Testis (tissue), 3 donors: Measurements from ENCODE around the gene AJM1. TPM values are rescaled to one million over a fixed set of nuclear protein-coding genes. Genes with fewer than 3 reads are reported as not detected.
"Not testable (repeated sequence)": the region's sequence is repeated elsewhere in the genome, so short reads cannot be mapped to it uniquely, and the experiment has no call there.

Experiments used
- DNase-seq: peaks from one replicate; pipeline ENCODE4 v3.0.0-alpha.2; 2019
- H3K27ac ChIP-seq, 2 donors: fragments of 200-600 bp; sonication (generic); one replicate each; pipeline ENCODE4 v1.5.1; 2019
- H3K27me3 ChIP-seq: fragments of 200-600 bp; sonication (generic); one replicate; pipeline ENCODE4 v1.5.1; 2019
- H3K36me3 ChIP-seq: fragments of 200-600 bp; sonication (generic); one replicate; pipeline ENCODE4 v1.5.1; 2017; ENCODE audit warnings: low read depth; ENCODE audit errors: missing control alignments
- H3K4me1 ChIP-seq: fragments of 200-600 bp; sonication (generic); one replicate; pipeline ENCODE4 v1.5.1; 2019
- H3K4me3 ChIP-seq, 2 donors: fragments of 200-600 bp; sonication (generic); one replicate each; pipeline ENCODE4 v1.5.1; 2017 to 2019
- H3K9me3 ChIP-seq: fragments of 200-600 bp; sonication (generic); one replicate; pipeline ENCODE4 v1.5.1; 2017
- CTCF ChIP-seq, 3 experiments: fragments of 450-650 bp in 2 of 3; fragments of 200-600 bp in 1 of 3; sonication (generic) in 1 of 3; IDR thresholded peaks; one replicate each; pipeline ENCODE4 v1.5.1; 2016 to 2019; ENCODE audit warnings: antibody characterized with exemption in 3 of 3, mild to moderate bottlenecking in 2 of 3, moderate library complexity in 1 of 3
- POLR2A ChIP-seq: fragments of 450-650 bp; IDR thresholded peaks from one replicate; pipeline ENCODE4 v1.6.1; 2017; ENCODE audit warnings: antibody characterized with exemption, mild to moderate bottlenecking, moderate library complexity
- WGBS, 2 donors: methylation state at CpG; one replicate each; pipeline ENCODE4 v1.1.5; 2018; 5-methylcytosine and 5-hydroxymethylcytosine counted together
- intact Hi-C: fragments of 100-400 bp; cut with DNase I; formaldehyde crosslinking; loops from one replicate; pipeline ENCODE4 v1.15.1; 2023; ENCODE audit warnings: low total_unique reads
- polyA plus RNA-seq: library from polyadenylated mRNA; stranded (reverse); fragments of 350-450 nt; fragmentation: Illumina TruSeq; extraction: RNeasy Lipid Tissue Mini Kit (QIAGEN cat#74804); gene quantifications from one replicate; pipeline ENCODE4 v1.2.3, GENCODE V29; 2014; ENCODE audit warnings: low read depth, low replicate concordance; ENCODE audit not compliant: insufficient read depth
- total RNA-seq, 2 donors: library from RNA; depleted of rRNA; stranded (reverse); fragments of >200 nt; gene quantifications; one replicate each; pipeline ENCODE4 v1.2.3, GENCODE V29; 2016

The AJM1 gene
- total and polyA plus RNA-seq, 3 donors from 2014 or later, result 4.0 to 24.6 (median 13.1) TPM

- peak within 1 kb of the TSS in 1 of 2 donors; percentile 13 for H3K4me3 ChIP-seq
- 25 to 28% methylated on average over 4 to 5 of the region's 5 CpGs for WGBS, 2 donors
- no peaks in the 10 kb centered on the region for H3K27me3 ChIP-seq
- intact Hi-C loops, result no loop called here
- no peaks in the 10 kb centered on the region for H3K9me3 ChIP-seq
- DNase-seq, result no peak
- TF ChIP-seq POLR2A (no peak), CTCF (IDR thresholded peaks at IDR 0.05) (no peak)
- H3K36me3 ChIP-seq, result no peaks in the 10 kb centered on the region
- H3K4me1 ChIP-seq, result peaks cover 60% of the 10 kb centered on the region
- H3K27ac ChIP-seq, result peak within 1 kb of the TSS; percentile 44 to 59
These were observed 46.0 kb upstream of the AJM1 start, which contains the start of gene CCDC183 for GRCh38 chr9:136796238-136796774. TSS of gene CCDC183 (plus strand) at chr9:136796338. CDS start at chr9:136796398, 60 bp downstream.

GRCh38 chr9:136796775-136797347, 45.4 kb upstream of the AJM1 start:
- peaks cover 58% of the 10 kb centered on the region for H3K4me1 ChIP-seq
- H3K27me3 ChIP-seq, result not testable (repeated sequence)

GRCh38 chr9:136798708-136799078, 43.6 kb upstream of the AJM1 start:
- Histone ChIP-seq H3K4me3 (peak overlapping the region in 1 of 2 donors; percentile 55), H3K27me3 (no peaks in the 10 kb centered on the region), H3K4me1 (peaks cover 44% of the 10 kb centered on the region), H3K9me3 (no peaks in the 10 kb centered on the region), H3K27ac (peak overlapping the region in 1 of 2 donors; percentile 50), H3K36me3 (no peaks in the 10 kb centered on the region)
- 51 to 56% methylated on average over 2 to 6 of the region's 6 CpGs for WGBS, 2 donors
- no peak for TF ChIP-seq POLR2A
- intact Hi-C loops, result no loop called here
- DNase-seq, result no peak

More at GRCh38 chr9:136796775-136797347, 45.4 kb upstream of the AJM1 start:
- intact Hi-C loops, H3K9me3 ChIP-seq, H3K36me3 ChIP-seq: not testable (repeated sequence)
- 22 to 42% methylated on average over 10 of the region's 10 CpGs for WGBS, 2 donors
- Histone ChIP-seq H3K4me3 (peak overlapping the region in 1 of 2 donors; percentile 13), H3K27ac (peak overlapping the region; percentile 44 to 59)
- peak; percentile 80 for DNase-seq

GRCh38 chr9:136799079-136799853, 43.0 kb upstream of the AJM1 start:
- no peak for TF ChIP-seq CTCF (IDR thresholded peaks at IDR 0.05)
- no peak for TF ChIP-seq POLR2A
- 15 to 31% methylated on average over 10 to 21 of the region's 35 CpGs for WGBS, 2 donors
- H3K4me3 ChIP-seq, result peak overlapping the region; percentile 43 to 55
- peak; percentile 51 for DNase-seq
- intact Hi-C loops, result no loop called here
- H3K36me3 ChIP-seq, result no peaks in the 10 kb centered on the region
- H3K27ac ChIP-seq, result peak overlapping the region; percentile 13 to 50
- H3K4me1 ChIP-seq, result peaks cover 44% of the 10 kb centered on the region
- H3K27me3 ChIP-seq, result no peaks in the 10 kb centered on the region
- no peaks in the 10 kb centered on the region for H3K9me3 ChIP-seq

GRCh38 chr9:136799854-136800657, 42.2 kb upstream of the AJM1 start:
- intact Hi-C loops, result no loop called here
- 0% methylated on average over 1 to 29 of the region's 63 CpGs for WGBS, 2 donors
- no peaks in the 10 kb centered on the region for H3K9me3 ChIP-seq
- TF ChIP-seq CTCF (IDR thresholded peaks at IDR 0.05) (no peak), POLR2A (no peak)
- peak overlapping the region; percentile 43 to 55 for H3K4me3 ChIP-seq
- H3K36me3 ChIP-seq, result no peaks in the 10 kb centered on the region
- DNase-seq, result peak; percentile 95
- H3K27ac ChIP-seq, result peak overlapping the region in 1 of 2 donors; percentile 44
- H3K4me1 ChIP-seq, result peaks cover 43% of the 10 kb centered on the region
- no peaks in the 10 kb centered on the region for H3K27me3 ChIP-seq
